Osteoblast (primary cell): ENCODE results near the gene MMP28. TPM values are rescaled to one million over a fixed set of nuclear protein-coding genes. Genes with fewer than 3 reads are reported as not detected.

Experiments used
- DNase-seq: peaks from one replicate; pipeline ENCODE4 v3.0.0; 2011; ENCODE audit warnings: low spot score, mixed read lengths; ENCODE audit not compliant: insufficient read length; ENCODE audit errors: missing footprints
- H2AFZ ChIP-seq: 2 replicates; pipeline ENCODE4 v1.6.0; 2011; ENCODE audit warnings: mild to moderate bottlenecking, low read length
- H3K27ac ChIP-seq: 2 replicates; pipeline ENCODE4 v1.5.1; 2011; ENCODE audit warnings: mild to moderate bottlenecking, low read depth, low read length, moderate library complexity
- H3K27me3 ChIP-seq: 2 replicates; pipeline ENCODE4 v1.6.0; 2012; ENCODE audit warnings: mild to moderate bottlenecking, control low read depth, inconsistent platforms, low read length, moderate library complexity; ENCODE audit not compliant: insufficient read depth
- H3K36me3 ChIP-seq: 2 replicates; pipeline ENCODE4 v1.5.1; 2011; ENCODE audit warnings: mild to moderate bottlenecking, low read length, control low read depth, moderate library complexity; ENCODE audit not compliant: insufficient read depth
- H3K4me1 ChIP-seq: 2 replicates; pipeline ENCODE4 v1.5.1; 2011; ENCODE audit warnings: mild to moderate bottlenecking, low read length, control low read depth, moderate library complexity; ENCODE audit not compliant: insufficient read depth
- H3K4me2 ChIP-seq: 2 replicates; pipeline ENCODE4 v1.6.0; 2011; ENCODE audit warnings: mild to moderate bottlenecking, low read length; ENCODE audit not compliant: insufficient read depth
- H3K4me3 ChIP-seq: fragments of 200-600 bp; sonication (generic); 3 replicates; pipeline ENCODE4 v1.5.1; 2012; ENCODE audit warnings: mild to moderate bottlenecking, low read length, inconsistent platforms; ENCODE audit not compliant: insufficient read depth
- H3K79me2 ChIP-seq: 2 replicates; pipeline ENCODE4 v1.6.0; 2012; ENCODE audit warnings: mild to moderate bottlenecking, low read length, control low read depth, inconsistent platforms; ENCODE audit not compliant: insufficient read depth
- H3K9me3 ChIP-seq: 2 replicates; pipeline ENCODE4 v1.5.1; 2011; ENCODE audit warnings: low read depth, low read length, control low read depth
- H4K20me1 ChIP-seq: 2 replicates; pipeline ENCODE4 v1.6.0; 2012; ENCODE audit warnings: mild to moderate bottlenecking, low read length, control low read depth; ENCODE audit not compliant: insufficient read depth
- CTCF ChIP-seq: IDR thresholded peaks from 2 replicates; pipeline ENCODE4 v1.5.1; 2011; ENCODE audit warnings: mild to moderate bottlenecking, low read depth, low read length, moderate library complexity; ENCODE audit errors: extremely low read depth
- total RNA-seq: library from RNA; depleted of rRNA; stranded (reverse); fragments of >200 nt; gene quantifications from 2 replicates; pipeline ENCODE4 v1.2.3, GENCODE V29; 2012

MMP28 gene
- total RNA-seq, 1 donor, result 1.8 TPM

- no peak overlapping the region for H2AFZ ChIP-seq
- H3K79me2 ChIP-seq, result no peaks in the 10 kb centered on the region
- no peak for TF ChIP-seq CTCF
- H4K20me1 ChIP-seq, result no peaks in the 10 kb centered on the region
- peaks cover 21% of the 10 kb centered on the region for H3K27me3 ChIP-seq
- H3K4me1 ChIP-seq, result peaks cover 6% of the 10 kb centered on the region
- no peak overlapping the region for H3K4me2 ChIP-seq
- H3K27ac ChIP-seq, result no peak overlapping the region
- H3K4me3 ChIP-seq, result no peak overlapping the region
- no peak for DNase-seq
- no peaks in the 10 kb centered on the region for H3K36me3 ChIP-seq
- no peaks in the 10 kb centered on the region for H3K9me3 ChIP-seq
Measured at GRCh38 chr17:35801583-35802224, 6.3 kb upstream of the MMP28 start.

GRCh38 chr17:35799942-35800341 lies 4.5 kb upstream of the MMP28 start:
- no peak overlapping the region for H2AFZ ChIP-seq
- peak; percentile 94 for DNase-seq
- no peaks in the 10 kb centered on the region for H3K36me3 ChIP-seq

GRCh38 chr17:35797918-35798317 lies 2.5 kb upstream of the MMP28 start:
- Histone ChIP-seq H4K20me1 (no peaks in the 10 kb centered on the region), H3K4me2 (no peak overlapping the region), H2AFZ (no peak overlapping the region), H3K27me3 (peaks cover 56% of the 10 kb centered on the region), H3K4me3 (no peak overlapping the region), H3K36me3 (no peaks in the 10 kb centered on the region), H3K79me2 (no peaks in the 10 kb centered on the region), H3K4me1 (peaks cover 9% of the 10 kb centered on the region), H3K9me3 (no peaks in the 10 kb centered on the region), H3K27ac (no peak overlapping the region)
- DNase-seq, result no peak
- TF ChIP-seq CTCF, result no peak

More at GRCh38 chr17:35799942-35800341, 4.5 kb upstream of the MMP28 start:
- no peak overlapping the region for H3K4me3 ChIP-seq
- no peaks in the 10 kb centered on the region for H3K9me3 ChIP-seq
- TF ChIP-seq CTCF, result no peak
- H3K27ac ChIP-seq, result no peak overlapping the region
- no peaks in the 10 kb centered on the region for H3K79me2 ChIP-seq
- no peak overlapping the region for H3K4me2 ChIP-seq
- peaks cover 8% of the 10 kb centered on the region for H3K4me1 ChIP-seq
- H4K20me1 ChIP-seq, result no peaks in the 10 kb centered on the region
- peaks cover 36% of the 10 kb centered on the region for H3K27me3 ChIP-seq

- DNase-seq, result peak; percentile 45
- Histone ChIP-seq H3K27me3 (peaks cover 60% of the 10 kb centered on the region), H4K20me1 (no peaks in the 10 kb centered on the region), H3K79me2 (no peaks in the 10 kb centered on the region), H3K4me3 (no peak overlapping the region), H3K27ac (no peak overlapping the region), H3K36me3 (no peaks in the 10 kb centered on the region), H3K4me1 (peaks cover 9% of the 10 kb centered on the region), H3K4me2 (no peak overlapping the region), H3K9me3 (no peaks in the 10 kb centered on the region), H2AFZ (no peak overlapping the region)
- no peak for TF ChIP-seq CTCF
Measured at GRCh38 chr17:35797370-35797769, 1.9 kb upstream of the MMP28 start.
